HCT116 (cell line): ENCODE data around the gene EHMT1. TPM values are rescaled to one million over a fixed set of nuclear protein-coding genes. Genes with fewer than 3 reads are reported as not detected.

Experiments used
- ATAC-seq: fragments of 200-7000 bp; cut with Tn5 transposase; 2 replicates; pipeline ENCODE4 v1.9.1; 2020; ENCODE audit warnings: mild to moderate bottlenecking, moderate library complexity
- BruUV-seq: library from RNA; stranded (reverse); fragments of 400-500 nt; replicated peaks from 2 replicates; lab custom pipeline; 2021; lab: Mats Ljungman, UMichigan
- CTCF ChIA-PET: fragments of 300-600 bp; sonication (Branson Sonifier 250); formaldehyde crosslinking; loops from one replicate; lab custom pipeline; 2021; ENCODE audit warnings: antibody characterized with exemption; lab: Charles Lee
- POLR2A ChIA-PET: fragments of 300-600, 350-600 bp; sonication (Branson Sonifier 250); formaldehyde crosslinking; loops from one replicate; lab custom pipeline; 2021; ENCODE audit warnings: antibody characterized with exemption; lab: Charles Lee
- RAD21 ChIA-PET, 2 experiments: fragments of 300-600 bp; sonication (Branson Sonifier 250); formaldehyde crosslinking; loops; one replicate each; lab custom pipeline; 2023; ENCODE audit warnings: low total read pairs in 2 of 2; ENCODE audit not compliant: uncharacterized antibody in 2 of 2, unreplicated experiment in 2 of 2, low non-redundant PET in 1 of 2; lab: Charles Lee
- DNase-seq: peaks from one replicate; pipeline ENCODE4 v3.0.0-alpha.2; 2010; ENCODE audit warnings: low read depth, low spot score
- H2AFZ ChIP-seq: fragments of 200-600 bp; shearing (Covaris generic), sonication (generic); 2 replicates; pipeline ENCODE4 v1.6.1; 2017; ENCODE audit warnings: low read depth, mixed run types, mixed read lengths, antibody characterized with exemption, low read length; ENCODE audit not compliant: poor library complexity, severe bottlenecking
- H3K27ac ChIP-seq: 2 replicates; pipeline ENCODE4 v1.5.1; 2012; ENCODE audit warnings: low read depth, low read length
- H3K27me3 ChIP-seq: fragments of 200-600 bp; sonication (generic); 2 replicates; pipeline ENCODE4 v1.6.1; 2016; ENCODE audit warnings: mixed run types, low read length, mixed read lengths; ENCODE audit not compliant: insufficient read depth
- H3K36me3 ChIP-seq, 2 experiments: fragments of 200-500 bp in 1 of 2; fragments of 200-600 bp in 1 of 2; sonication (Bioruptor generic) in 1 of 2; sonication (generic) in 1 of 2; 2 replicates each; pipeline versions ENCODE4 v1.5.1 to v1.6.1; 2014 to 2016; ENCODE audit warnings: low read length in 2 of 2, inconsistent platforms in 1 of 2, mixed read lengths in 1 of 2, mixed run types in 1 of 2; ENCODE audit not compliant: insufficient read depth in 2 of 2, control insufficient read depth in 1 of 2
- H3K4me1 ChIP-seq, 2 experiments: fragments of 200-600 bp in 1 of 2; sonication (generic) in 1 of 2; 2 replicates each; pipeline versions ENCODE4 v1.5.1 to v1.6.1; 2012 to 2017; ENCODE audit warnings: low read length in 2 of 2, inconsistent platforms in 1 of 2, mild to moderate bottlenecking in 1 of 2, mixed read lengths in 1 of 2, mixed run types in 1 of 2, moderate library complexity in 1 of 2; ENCODE audit not compliant: insufficient read depth in 2 of 2, control insufficient read depth in 1 of 2
- H3K4me2 ChIP-seq: fragments of 200-600 bp; sonication (generic); 2 replicates; pipeline ENCODE4 v1.6.1; 2017; ENCODE audit warnings: mixed run types, low read length, mixed read lengths
- H3K4me3 ChIP-seq, 2 experiments: fragments of 200-600 bp in 1 of 2; sonication (generic) in 1 of 2; replicated peaks in 1 of 2; 2 replicates each; pipeline ENCODE4 v1.5.1; 2011 to 2016; ENCODE audit warnings: low read length in 2 of 2, control low read depth in 1 of 2, low read depth in 1 of 2, mild to moderate bottlenecking in 1 of 2, mixed read lengths in 1 of 2, mixed run types in 1 of 2
- H3K79me2 ChIP-seq: fragments of 200-600 bp; sonication (generic); 2 replicates; pipeline ENCODE4 v1.6.1; 2017; ENCODE audit warnings: mild to moderate bottlenecking, mixed run types, low read length, moderate library complexity, mixed read lengths; ENCODE audit not compliant: insufficient read depth
- H3K9ac ChIP-seq: fragments of 200-600 bp; sonication (generic); 2 replicates; pipeline ENCODE4 v1.6.1; 2016; ENCODE audit warnings: low read length, mixed read lengths
- H3K9me2 ChIP-seq: fragments of 200-600 bp; sonication (generic), shearing (Covaris generic); 2 replicates; pipeline ENCODE4 v1.6.1; 2017; ENCODE audit warnings: mixed run types, mild to moderate bottlenecking, moderate library complexity; ENCODE audit not compliant: insufficient read depth
- H3K9me3 ChIP-seq, 2 experiments: fragments of 200-500 bp in 1 of 2; fragments of 200-600 bp in 1 of 2; sonication (Bioruptor generic) in 1 of 2; sonication (generic) in 1 of 2; 2 replicates each; pipeline ENCODE4 v1.6.1; 2014 to 2017; ENCODE audit warnings: low read length in 2 of 2, mixed read lengths in 2 of 2, inconsistent platforms in 1 of 2, low read depth in 1 of 2, mild to moderate bottlenecking in 1 of 2, mixed run types in 1 of 2, moderate library complexity in 1 of 2; ENCODE audit not compliant: control insufficient read depth in 1 of 2, insufficient read depth in 1 of 2
- H4K20me1 ChIP-seq: fragments of 200-600 bp; sonication (generic), shearing (Covaris generic); 2 replicates; pipeline ENCODE4 v1.6.1; 2017; ENCODE audit warnings: mixed run types, mild to moderate bottlenecking, moderate library complexity; ENCODE audit not compliant: insufficient read depth
- CTCF ChIP-seq, 3 experiments: fragments of 200-600 bp in 1 of 3; sonication (generic) in 1 of 3; IDR thresholded peaks in 2 of 3; conservative IDR thresholded peaks in 1 of 3; 2 replicates each; pipeline ENCODE4 v1.5.1; 2012 to 2017; ENCODE audit warnings: low read depth in 2 of 3, low read length in 2 of 3, antibody characterized with exemption in 1 of 3, borderline replicate concordance in 1 of 3, control low read depth in 1 of 3, mild to moderate bottlenecking in 1 of 3, mixed read lengths in 1 of 3, mixed run types in 1 of 3, moderate library complexity in 1 of 3; ENCODE audit not compliant: insufficient read depth in 1 of 3
- EGR1 ChIP-seq: IDR thresholded peaks from 2 replicates; pipeline ENCODE4 v1.6.1; 2012; ENCODE audit warnings: low read depth
- ELF1 ChIP-seq: IDR thresholded peaks from 2 replicates; pipeline ENCODE4 v1.6.1; 2012; ENCODE audit warnings: low read depth, borderline replicate concordance
- EZH2phosphoT487 ChIP-seq: fragments of 200-600 bp; IDR thresholded peaks from 2 replicates; pipeline ENCODE4 v1.6.1; 2018; ENCODE audit warnings: antibody characterized with exemption, borderline replicate concordance
- FOSL1 ChIP-seq: IDR thresholded peaks from 2 replicates; pipeline ENCODE4 v1.6.1; 2012; ENCODE audit warnings: low read depth
- JUND ChIP-seq: IDR thresholded peaks from 2 replicates; pipeline ENCODE4 v1.6.1; 2012
- MAX ChIP-seq: IDR thresholded peaks from 2 replicates; pipeline ENCODE4 v1.6.1; 2012
- POLR2AphosphoS5 ChIP-seq: IDR thresholded peaks from 2 replicates; pipeline ENCODE4 v1.6.1; 2011; ENCODE audit warnings: mild to moderate bottlenecking, low read depth, low read length, moderate library complexity
- RAD21 ChIP-seq: IDR thresholded peaks from 2 replicates; pipeline ENCODE4 v1.6.1; 2012; ENCODE audit warnings: low read depth, mild to moderate bottlenecking
- REST ChIP-seq: IDR thresholded peaks from 2 replicates; pipeline ENCODE4 v1.6.1; 2012; ENCODE audit warnings: low read depth
- SP1 ChIP-seq: IDR thresholded peaks from 2 replicates; pipeline ENCODE4 v1.6.1; 2012; ENCODE audit warnings: low read depth
- SRF ChIP-seq: IDR thresholded peaks from 2 replicates; pipeline ENCODE4 v1.6.1; 2012; ENCODE audit warnings: low read depth
- TCF7L2 ChIP-seq: IDR thresholded peaks from 2 replicates; pipeline ENCODE4 v1.7.0; 2011; ENCODE audit warnings: borderline replicate concordance, inconsistent platforms; ENCODE audit not compliant: insufficient read depth, insufficient read length; ENCODE audit errors: extremely low read depth
- YY1 ChIP-seq: IDR thresholded peaks from 2 replicates; pipeline ENCODE4 v1.6.1; 2011; ENCODE audit warnings: low read length, low read depth, moderate library complexity, mild to moderate bottlenecking; ENCODE audit not compliant: insufficient replicate concordance; ENCODE audit errors: extremely low read depth
- ZBTB33 ChIP-seq: IDR thresholded peaks from 2 replicates; pipeline ENCODE4 v1.6.1; 2011; ENCODE audit warnings: mild to moderate bottlenecking, low read length, moderate library complexity; ENCODE audit not compliant: insufficient replicate concordance; ENCODE audit errors: extremely low read depth
- ZNF274 ChIP-seq: fragments of 200-500 bp; sonication (Bioruptor generic); IDR thresholded peaks from 2 replicates; pipeline ENCODE4 v1.6.1; 2014; ENCODE audit warnings: mild to moderate bottlenecking, low read depth, low read length, inconsistent platforms
- intact Hi-C: fragments of 100-400 bp; cut with micrococcal nuclease; formaldehyde crosslinking; loops from 2 replicates; pipeline ENCODE4 v1.10.0; 2022
- total RNA-seq: library from RNA; stranded (reverse); gene quantifications from one replicate; pipeline ENCODE4 v1.2.1, GENCODE V29; 2021; ENCODE audit not compliant: unreplicated experiment

The EHMT1 gene
- total RNA-seq, 1 experiment from 2014 or later: 86.1 TPM

- ChIA-PET POLR2A (no interaction called here), RAD21 (no interaction called here), CTCF (no interaction called here)
- H3K9me3 ChIP-seq: no peaks in the 10 kb centered on the region
- H3K27ac ChIP-seq: no peak overlapping the region
- no peak for DNase-seq
- no TSS peak for BruUV-seq
- TF ChIP-seq SRF (no peak), SP1 (no peak), REST (no peak), YY1 (no peak), POLR2AphosphoS5 (no peak), CTCF (IDR thresholded peaks at IDR 0.05 in 2 of 3, conservative IDR thresholded peaks at IDR 0.05 in 1 of 3; ENCODE audit: borderline replicate concordance in 1 of 3, insufficient read depth in 1 of 3, low read depth in 2 of 3, low read length in 2 of 3) (no peak), FOSL1 (no peak), MAX (no peak), JUND (no peak), RAD21 (no peak), ZNF274 (no peak), EGR1 (no peak), ELF1 (no peak), ZBTB33 (no peak), EZH2phosphoT487 (no peak), TCF7L2 (no peak)
- H3K9ac ChIP-seq: no peak overlapping the region
- H2AFZ ChIP-seq: no peak overlapping the region
- H3K27me3 ChIP-seq: peaks cover 9% of the 10 kb centered on the region; the same call in 1 of the 2 replicates
- H3K79me2 ChIP-seq: no peaks in the 10 kb centered on the region
- H4K20me1 ChIP-seq: no peaks in the 10 kb centered on the region
- no peak overlapping the region for H3K4me2 ChIP-seq
- no peaks in the 10 kb centered on the region for H3K36me3 ChIP-seq
- H3K4me1 ChIP-seq: peaks cover 0 to 6% of the 10 kb centered on the region in 2 experiments; a peak in 1 of 4 replicates
- no peak for ATAC-seq
- H3K4me3 ChIP-seq: no peak overlapping the region
- intact Hi-C loops: no loop called here
- no peaks in the 10 kb centered on the region for H3K9me2 ChIP-seq
Observed at GRCh38 chr9:137876269-137876668, 257.5 kb downstream of the EHMT1 start.
